Mucosa of rectum (tissue), 2 donors: Measurements from ENCODE around the gene ANTXR2.

Source experiments
- H3K27ac ChIP-seq, 2 donors: one replicate each; pipeline ENCODE4 v1.7.0; 2013; ENCODE audit warnings: inconsistent platforms in 2 of 2, low read depth in 2 of 2, low read length in 2 of 2
- H3K27me3 ChIP-seq, 2 donors: one replicate each; pipeline ENCODE4 v1.7.0; 2013; ENCODE audit warnings: low read length in 2 of 2; ENCODE audit not compliant: control insufficient read depth in 2 of 2, insufficient read depth in 2 of 2
- H3K36me3 ChIP-seq, 2 donors: one replicate each; pipeline ENCODE4 v1.7.0; 2013; ENCODE audit warnings: low read length in 2 of 2; ENCODE audit not compliant: control insufficient read depth in 2 of 2, insufficient read depth in 2 of 2
- H3K4me1 ChIP-seq, 2 donors: one replicate each; pipeline ENCODE4 v1.7.0; 2013; ENCODE audit warnings: low read length in 2 of 2, mild to moderate bottlenecking in 1 of 2; ENCODE audit not compliant: control insufficient read depth in 2 of 2, insufficient read depth in 2 of 2
- H3K4me3 ChIP-seq, 2 donors: one replicate each; pipeline ENCODE4 v1.7.0; 2013; ENCODE audit warnings: low read length in 2 of 2
- H3K9ac ChIP-seq, 2 donors: one replicate each; pipeline ENCODE4 v1.7.0; 2013; ENCODE audit warnings: low read length in 2 of 2, low read depth in 1 of 2, mild to moderate bottlenecking in 1 of 2
- H3K9me3 ChIP-seq, 2 donors: one replicate each; pipeline ENCODE4 v1.7.0; 2013; ENCODE audit warnings: low read length in 2 of 2; ENCODE audit not compliant: control insufficient read depth in 2 of 2
- donor health status: healthy.
- donor health status: Normal muscosa, but diverticular disease.

The ANTXR2 gene

GRCh38 chr4:80104927-80105326 is 31.9 kb upstream of the ANTXR2 start:
- H3K4me3 ChIP-seq: no peak overlapping the region
- H3K9ac ChIP-seq: no peak overlapping the region

DNA sequence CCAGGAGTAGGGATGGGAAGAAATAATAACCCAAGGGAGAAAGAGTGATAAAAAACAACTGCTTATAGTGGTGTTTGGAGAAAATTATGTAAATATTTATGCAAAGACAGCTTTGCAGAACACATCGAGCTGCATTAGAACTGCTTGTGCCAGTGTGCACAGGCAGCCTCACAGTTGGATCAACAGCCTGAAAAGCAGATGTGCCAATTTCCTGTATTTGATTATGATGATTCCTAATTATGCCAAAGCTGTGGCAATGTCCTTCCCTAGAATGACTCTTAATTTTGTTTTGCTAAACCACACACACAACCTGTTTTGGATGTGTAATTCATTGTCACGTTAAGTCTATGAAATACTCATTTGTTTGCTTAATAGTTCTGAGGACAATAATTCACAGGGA is 30.6 kb upstream of the ANTXR2 start:
- no peaks in the 10 kb centered on the region for H3K4me1 ChIP-seq
- H3K27ac ChIP-seq: no peak overlapping the region
- no peaks in the 10 kb centered on the region for H3K36me3 ChIP-seq
- no peak overlapping the region for H3K9ac ChIP-seq
- no peaks in the 10 kb centered on the region for H3K27me3 ChIP-seq
- no peak overlapping the region for H3K4me3 ChIP-seq
- no peaks in the 10 kb centered on the region for H3K9me3 ChIP-seq

More at GRCh38 chr4:80104927-80105326, 31.9 kb upstream of the ANTXR2 start:
- Histone ChIP-seq H3K36me3 (no peaks in the 10 kb centered on the region), H3K27me3 (no peaks in the 10 kb centered on the region), H3K27ac (no peak overlapping the region), H3K9me3 (no peaks in the 10 kb centered on the region), H3K4me1 (no peaks in the 10 kb centered on the region)

DNA sequence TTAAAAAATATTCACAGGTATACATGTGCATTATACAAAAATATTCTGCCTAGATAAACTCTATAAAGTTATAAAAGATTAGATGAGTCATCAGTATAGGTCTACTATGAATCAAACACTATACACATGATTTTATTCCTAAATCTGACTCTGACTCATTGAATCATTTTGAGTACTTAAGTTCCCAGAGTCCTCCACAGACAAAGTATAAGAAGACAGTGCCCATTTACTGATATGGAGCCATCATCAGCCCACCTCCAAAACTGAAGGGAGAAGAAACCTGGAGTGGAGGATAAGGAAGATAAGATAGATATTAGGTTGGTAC is 28.7 kb upstream of the ANTXR2 start:
- Histone ChIP-seq H3K9ac (no peak overlapping the region), H3K27ac (no peak overlapping the region), H3K27me3 (no peaks in the 10 kb centered on the region), H3K36me3 (no peaks in the 10 kb centered on the region), H3K9me3 (no peaks in the 10 kb centered on the region), H3K4me1 (no peaks in the 10 kb centered on the region), H3K4me3 (no peak overlapping the region)

- H3K9me3 ChIP-seq: no peaks in the 10 kb centered on the region
- no peaks in the 10 kb centered on the region for H3K27me3 ChIP-seq
- no peak overlapping the region for H3K27ac ChIP-seq
- H3K4me3 ChIP-seq: no peak overlapping the region
- H3K36me3 ChIP-seq: no peaks in the 10 kb centered on the region
- no peak overlapping the region for H3K9ac ChIP-seq
- no peaks in the 10 kb centered on the region for H3K4me1 ChIP-seq
Measured at GRCh38 chr4:80101071-80101791, 28.2 kb upstream of the ANTXR2 start.

GRCh38 chr4:80099671-80100070 is 26.6 kb upstream of the ANTXR2 start:
- H3K36me3 ChIP-seq: no peaks in the 10 kb centered on the region
- no peaks in the 10 kb centered on the region for H3K27me3 ChIP-seq
- no peaks in the 10 kb centered on the region for H3K4me1 ChIP-seq
- H3K27ac ChIP-seq: no peak overlapping the region
- no peak overlapping the region for H3K9ac ChIP-seq
- H3K9me3 ChIP-seq: no peaks in the 10 kb centered on the region
- no peak overlapping the region for H3K4me3 ChIP-seq

DNA sequence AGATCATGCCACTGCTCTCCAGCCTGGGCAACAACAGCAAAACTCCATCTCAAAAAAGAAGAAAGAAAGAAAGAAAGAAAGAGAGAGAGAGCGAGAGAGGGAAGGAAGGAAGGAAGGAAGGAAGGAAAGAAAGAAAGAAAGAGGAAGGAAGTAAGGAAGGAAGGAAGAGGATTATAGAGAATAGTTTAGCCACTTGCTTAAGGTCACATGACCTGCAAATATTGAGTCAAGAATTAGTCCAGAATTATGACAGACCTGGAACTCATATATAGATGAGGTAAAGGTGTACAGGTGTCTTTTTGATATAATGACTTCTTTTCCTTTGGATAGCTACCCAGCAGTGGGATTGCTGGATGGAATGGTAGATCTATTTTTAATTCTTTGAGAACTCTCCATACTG is 25.6 kb upstream of the ANTXR2 start:
- H3K4me3 ChIP-seq: no peak overlapping the region
- no peaks in the 10 kb centered on the region for H3K4me1 ChIP-seq
- no peak overlapping the region for H3K27ac ChIP-seq
- no peaks in the 10 kb centered on the region for H3K27me3 ChIP-seq
- no peaks in the 10 kb centered on the region for H3K9me3 ChIP-seq
- no peak overlapping the region for H3K9ac ChIP-seq
- no peaks in the 10 kb centered on the region for H3K36me3 ChIP-seq

DNA sequence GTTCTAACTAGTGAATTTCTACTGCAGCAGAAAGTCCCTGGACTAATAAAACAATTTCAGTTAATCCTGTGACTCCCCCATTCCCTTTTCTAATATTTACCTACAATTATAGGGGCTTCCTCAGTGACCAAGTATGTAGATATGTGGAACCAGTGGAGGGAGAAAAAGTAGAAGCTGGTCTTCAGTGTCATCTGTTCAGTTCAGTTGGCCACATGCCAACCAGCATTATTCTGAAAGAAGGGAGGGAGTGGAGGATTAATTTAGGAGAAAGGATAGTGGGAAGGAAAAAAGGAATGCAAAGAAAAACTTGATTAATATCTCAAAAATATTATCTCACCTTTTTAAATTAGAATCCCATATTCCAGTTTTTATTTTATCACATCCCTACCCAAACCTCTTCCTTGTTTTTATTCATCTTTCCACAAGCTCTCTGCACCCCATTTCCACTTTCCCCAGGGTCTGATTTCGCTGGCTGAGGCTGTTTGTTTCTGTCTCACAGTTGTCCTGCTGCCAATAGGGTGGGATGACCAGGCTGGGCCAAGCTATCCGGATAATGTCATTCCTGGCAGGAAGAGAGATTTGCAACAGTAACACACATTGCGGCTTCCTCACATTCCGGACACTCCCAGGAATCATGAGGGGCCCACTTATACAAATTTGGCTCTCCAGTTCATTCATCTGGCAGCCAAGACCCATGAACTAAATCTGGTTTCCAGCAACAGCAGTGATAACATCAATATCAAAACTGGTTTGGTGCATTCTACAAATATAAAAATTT is 24.6 kb upstream of the ANTXR2 start:
- Histone ChIP-seq H3K4me1 (no peaks in the 10 kb centered on the region), H3K27me3 (no peaks in the 10 kb centered on the region), H3K9me3 (no peaks in the 10 kb centered on the region), H3K36me3 (no peaks in the 10 kb centered on the region), H3K9ac (no peak overlapping the region), H3K27ac (no peak overlapping the region), H3K4me3 (no peak overlapping the region)

- Histone ChIP-seq H3K27ac (no peak overlapping the region), H3K36me3 (no peaks in the 10 kb centered on the region), H3K9me3 (no peaks in the 10 kb centered on the region), H3K4me1 (no peaks in the 10 kb centered on the region), H3K4me3 (no peak overlapping the region), H3K9ac (no peak overlapping the region), H3K27me3 (no peaks in the 10 kb centered on the region)
Measured at GRCh38 chr4:80096175-80096850, 23.3 kb upstream of the ANTXR2 start.

- H3K36me3 ChIP-seq: no peaks in the 10 kb centered on the region
- H3K27me3 ChIP-seq: no peaks in the 10 kb centered on the region
Measured at GRCh38 chr4:80094191-80094590, 21.2 kb upstream of the ANTXR2 start.

GRCh38 chr4:80093563-80093962 is 20.5 kb upstream of the ANTXR2 start:
- H3K4me1 ChIP-seq: no peaks in the 10 kb centered on the region
- no peaks in the 10 kb centered on the region for H3K36me3 ChIP-seq
- no peaks in the 10 kb centered on the region for H3K9me3 ChIP-seq
- H3K4me3 ChIP-seq: no peak overlapping the region
- no peak overlapping the region for H3K27ac ChIP-seq
- H3K9ac ChIP-seq: no peak overlapping the region
- H3K27me3 ChIP-seq: no peaks in the 10 kb centered on the region

More at GRCh38 chr4:80094191-80094590, 21.2 kb upstream of the ANTXR2 start:
- Histone ChIP-seq H3K27ac (no peak overlapping the region), H3K9ac (no peak overlapping the region), H3K9me3 (no peaks in the 10 kb centered on the region), H3K4me1 (no peaks in the 10 kb centered on the region), H3K4me3 (no peak overlapping the region)
